D721Med (cell line): ENCODE data around the gene CD209.

Experiments
- DNase-seq: peaks from one replicate; pipeline ENCODE4 v3.0.0; 2011; ENCODE audit warnings: low spot score; ENCODE audit not compliant: insufficient read length
- FAIRE-seq: peaks from 2 replicates; lab custom pipeline; 2011; peaks lifted over from hg19 to GRCh38; lab: Jason Lieb, UNC
- TF ChIP-seq, protein P1 (sequence below): IDR thresholded peaks from 2 replicates; pipeline ENCODE4 v1.5.1; 2012; ENCODE audit warnings: mild to moderate bottlenecking, control low read depth; ENCODE audit not compliant: insufficient read depth; ENCODE audit errors: missing control alignments

Gene CD209

DNA sequence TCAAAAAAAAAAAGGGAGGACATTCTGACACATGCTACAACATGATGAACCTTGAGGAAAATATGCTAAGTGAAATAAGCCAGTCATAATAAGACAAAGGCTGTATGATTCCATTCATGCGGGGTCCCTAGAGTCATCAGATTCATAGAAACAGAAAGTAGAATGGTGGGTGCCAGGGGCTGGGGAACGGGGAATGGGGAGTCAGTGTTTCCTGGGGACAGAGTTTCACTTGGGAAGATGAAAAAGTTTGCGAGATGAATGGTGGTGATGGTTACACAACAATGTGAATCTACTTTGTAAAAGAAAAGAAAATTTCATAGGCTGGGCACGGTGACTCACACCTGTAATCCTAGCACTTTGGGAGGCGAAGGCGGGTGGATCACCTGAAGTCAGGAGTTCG lies 9.3 kb downstream of the CD209 start:
- TF ChIP-seq, protein P1, sequence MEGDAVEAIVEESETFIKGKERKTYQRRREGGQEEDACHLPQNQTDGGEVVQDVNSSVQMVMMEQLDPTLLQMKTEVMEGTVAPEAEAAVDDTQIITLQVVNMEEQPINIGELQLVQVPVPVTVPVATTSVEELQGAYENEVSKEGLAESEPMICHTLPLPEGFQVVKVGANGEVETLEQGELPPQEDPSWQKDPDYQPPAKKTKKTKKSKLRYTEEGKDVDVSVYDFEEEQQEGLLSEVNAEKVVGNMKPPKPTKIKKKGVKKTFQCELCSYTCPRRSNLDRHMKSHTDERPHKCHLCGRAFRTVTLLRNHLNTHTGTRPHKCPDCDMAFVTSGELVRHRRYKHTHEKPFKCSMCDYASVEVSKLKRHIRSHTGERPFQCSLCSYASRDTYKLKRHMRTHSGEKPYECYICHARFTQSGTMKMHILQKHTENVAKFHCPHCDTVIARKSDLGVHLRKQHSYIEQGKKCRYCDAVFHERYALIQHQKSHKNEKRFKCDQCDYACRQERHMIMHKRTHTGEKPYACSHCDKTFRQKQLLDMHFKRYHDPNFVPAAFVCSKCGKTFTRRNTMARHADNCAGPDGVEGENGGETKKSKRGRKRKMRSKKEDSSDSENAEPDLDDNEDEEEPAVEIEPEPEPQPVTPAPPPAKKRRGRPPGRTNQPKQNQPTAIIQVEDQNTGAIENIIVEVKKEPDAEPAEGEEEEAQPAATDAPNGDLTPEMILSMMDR = no peak
- DNase-seq (no peak), FAIRE-seq (no peak)

DNA sequence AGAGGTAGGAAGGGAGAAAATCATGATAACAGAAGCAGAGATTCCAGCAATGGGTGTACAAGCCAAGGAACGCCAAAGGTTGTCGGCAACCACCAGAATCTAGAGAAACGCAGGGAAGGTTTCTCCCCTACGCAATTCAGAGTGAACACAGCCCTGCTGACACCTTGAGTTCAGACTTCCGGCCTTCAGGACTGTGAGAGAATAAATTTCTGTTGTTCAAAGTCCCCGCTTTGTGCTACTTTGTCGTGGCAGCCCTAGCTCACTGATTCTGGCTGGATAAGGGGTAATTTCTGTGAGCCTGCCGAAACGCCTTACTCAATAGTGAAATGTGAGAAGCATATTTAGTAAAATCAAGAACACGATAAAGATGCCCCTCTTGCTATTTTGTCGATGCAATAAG lies 10.1 kb downstream of the CD209 start:
- TF ChIP-seq, protein P1 = no peak
- DNase-seq = no peak
- no peak for FAIRE-seq

DNA sequence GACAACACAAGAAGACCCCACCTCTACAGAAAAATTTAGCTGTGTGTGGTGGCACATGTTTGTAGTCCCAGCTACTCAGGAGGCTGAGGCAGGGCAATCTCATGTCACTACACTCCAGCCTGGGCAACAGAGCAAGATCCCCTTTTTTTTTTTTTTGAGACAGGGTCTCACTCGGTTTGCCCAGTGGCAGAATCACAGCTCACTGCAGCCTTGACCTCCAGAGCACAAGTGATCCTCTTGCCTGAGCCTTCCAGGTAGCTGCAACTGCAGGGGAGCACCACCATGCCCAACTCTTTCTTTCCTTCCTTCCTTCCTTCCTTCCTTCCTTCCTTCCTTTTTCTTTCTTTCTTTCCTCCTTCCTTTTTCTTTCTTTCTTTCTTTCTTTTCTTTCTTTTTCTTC lies 11.2 kb downstream of the CD209 start:
- TF ChIP-seq, protein P1 = no peak
- DNase-seq (no peak), FAIRE-seq (no peak)

DNA sequence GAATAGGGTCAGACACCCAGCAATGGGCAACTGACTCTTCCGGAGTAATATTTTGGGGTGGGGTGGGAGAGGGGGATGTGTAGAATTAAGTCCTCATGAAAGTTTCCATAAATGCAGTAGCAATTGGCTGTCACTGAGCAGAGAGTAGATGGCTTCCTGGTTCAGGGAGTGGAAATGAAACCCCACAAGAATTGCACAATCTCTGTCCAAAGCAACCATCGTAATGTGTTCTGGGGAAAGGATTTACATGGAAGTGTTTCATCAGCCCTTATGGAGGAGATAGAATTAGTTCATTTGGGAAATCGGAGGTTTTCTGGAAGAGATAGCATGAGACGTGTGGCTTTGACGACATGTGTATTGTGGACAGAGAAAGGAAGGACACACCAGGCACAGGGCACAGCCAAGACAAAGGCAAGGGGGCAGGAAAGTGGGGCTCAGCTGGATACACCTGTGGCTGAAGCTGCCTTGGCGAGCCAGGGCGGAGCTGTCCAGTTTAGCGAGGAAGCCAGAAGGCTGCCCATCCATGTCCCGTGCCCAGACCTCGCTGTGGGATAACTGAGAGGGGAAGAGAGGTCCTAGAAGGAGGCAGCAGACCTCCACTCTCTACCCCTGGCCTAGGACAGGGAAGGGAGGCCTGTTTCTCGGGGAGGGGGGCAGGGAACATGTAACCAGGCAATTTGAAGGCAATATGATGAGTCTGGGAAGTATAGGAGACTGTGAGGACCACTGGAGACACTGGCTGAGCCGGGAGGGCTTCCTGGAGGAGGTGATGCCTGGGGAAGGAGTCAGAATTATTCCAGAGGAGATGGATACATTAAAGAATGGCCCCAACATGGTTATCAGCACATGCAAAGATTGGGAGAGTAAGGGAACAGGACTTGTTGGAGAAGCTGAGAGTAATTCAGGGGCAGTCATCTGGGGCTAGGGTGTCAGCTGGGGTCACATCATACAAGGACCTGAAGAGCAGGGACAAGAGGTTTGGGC lies 12.8 kb downstream of the CD209 start:
- no peak for DNase-seq
- FAIRE-seq = no peak
- TF ChIP-seq, protein P1 = no peak

DNA sequence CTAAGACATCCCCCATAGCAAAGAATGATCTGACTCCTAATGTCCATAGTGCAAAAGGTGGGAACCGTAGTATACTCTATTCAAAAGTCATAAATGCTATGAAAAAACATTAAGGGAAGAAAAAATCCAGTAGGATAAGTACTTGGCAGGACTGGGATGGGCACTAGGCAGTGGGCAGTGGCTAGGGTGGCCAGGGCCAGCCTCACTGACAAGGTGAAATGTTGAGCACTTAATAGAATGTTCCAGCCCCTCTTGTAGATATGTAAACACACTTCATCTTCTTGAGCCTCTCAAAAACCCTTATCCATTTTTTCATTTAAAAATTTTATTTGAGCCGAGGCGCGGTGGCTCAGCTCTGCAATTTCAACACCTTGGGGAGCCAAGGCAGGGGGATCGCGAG lies 14.0 kb downstream of the CD209 start:
- DNase-seq = no peak
- no peak for FAIRE-seq
- TF ChIP-seq, protein P1 = no peak

DNA sequence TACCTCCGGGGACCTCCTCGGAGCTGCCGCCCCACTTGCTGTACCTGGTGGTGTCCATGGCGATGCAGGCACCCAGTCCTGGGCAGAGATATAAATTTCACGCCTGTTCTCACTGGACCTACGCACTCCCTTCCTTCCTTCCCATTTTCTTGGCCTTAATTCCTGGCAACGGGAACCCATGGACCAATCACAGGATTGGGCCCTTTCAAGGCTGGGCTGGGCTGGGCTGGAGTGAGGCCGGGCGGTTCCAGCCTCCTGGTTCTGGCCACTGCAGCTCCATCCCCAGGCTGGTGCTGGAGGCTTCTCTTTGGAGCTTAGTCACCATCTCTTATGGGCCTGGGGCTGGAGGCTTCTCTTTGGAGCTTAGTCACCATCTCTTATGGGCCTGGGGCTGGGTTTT lies 15.3 kb downstream of the CD209 start, which contains the start of gene CLEC4G:
Gene CLEC4G (minus strand): TSS at position 66 of the 400 bp plus-strand sequence. CDS start 8 bp downstream, at position 58.
- no peak for DNase-seq
- TF ChIP-seq, protein P1 = no peak
- no peak for FAIRE-seq

DNA sequence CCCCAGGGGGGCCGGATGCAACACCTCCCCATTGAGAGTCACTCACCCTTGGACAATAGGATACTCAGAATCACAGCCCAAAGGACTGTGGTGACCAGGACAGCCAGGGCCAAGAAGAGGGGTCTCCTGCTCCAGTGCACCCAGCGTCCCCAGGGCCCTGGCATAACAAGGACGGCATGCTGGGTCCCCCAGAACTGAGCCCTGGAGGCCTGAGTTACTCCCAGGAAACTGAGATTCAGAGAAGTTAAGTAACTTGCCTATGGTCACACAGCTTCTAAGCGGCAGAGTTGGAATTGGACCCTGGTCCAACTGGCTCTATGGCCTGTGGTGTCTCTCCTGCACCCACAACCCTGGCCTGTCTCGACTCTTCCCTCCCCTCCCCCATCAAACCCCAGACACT lies 15.7 kb downstream of the CD209 start:
- TF ChIP-seq, protein P1 = no peak
- DNase-seq (no peak), FAIRE-seq (no peak)
